ENCODE measurements around the gene APBB1IP. TPM values are rescaled to one million over a fixed set of nuclear protein-coding genes. Genes with fewer than 3 reads are reported as not detected.
"Not testable (repeated sequence)": the region's sequence is repeated elsewhere in the genome, so short reads cannot be mapped to it uniquely, and the experiment has no call there.

APBB1IP gene
- total RNA-seq, 4 donors from 2014 or later, result 0.34 to 3.0 (median 2.3) TPM

DNA sequence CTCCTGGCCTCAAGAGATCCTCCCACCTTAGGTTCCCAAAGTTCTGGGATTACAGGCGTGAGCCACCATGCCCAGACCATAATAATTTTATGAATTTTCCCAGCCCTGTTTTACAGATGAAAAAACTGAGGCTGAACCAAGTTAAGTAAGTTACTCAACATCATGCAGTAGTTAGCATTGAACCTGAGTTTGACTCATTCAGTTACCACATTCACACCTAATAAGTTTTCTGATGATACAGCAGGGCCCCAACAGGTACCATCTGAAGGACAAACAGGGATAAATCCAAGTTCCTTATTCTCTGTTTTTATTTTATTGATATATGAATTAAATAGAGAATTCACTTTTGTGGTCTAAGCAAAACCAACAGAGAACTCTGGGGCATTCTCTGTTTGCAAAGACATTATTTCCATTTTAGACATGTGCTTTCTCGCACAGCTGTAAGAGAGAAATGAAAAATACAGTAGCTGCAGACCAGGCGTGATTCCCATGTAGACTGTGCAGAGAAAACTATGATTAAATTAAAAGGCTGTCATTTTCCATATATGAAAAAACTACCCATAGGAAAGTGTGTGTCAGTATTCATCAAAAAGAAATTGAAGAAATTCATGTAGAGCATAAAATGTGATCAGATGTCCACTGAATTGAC is 26.6 kb downstream of the APBB1IP start:
- no peak overlapping the region for H3K4me3 ChIP-seq (ENCODE audit: low read depth, poor library complexity, severe bottlenecking)
- intact Hi-C loops (cut with DNase I; ENCODE audit: low total_unique reads), result no loop called here
- no peak for TF ChIP-seq POLR2A (IDR thresholded peaks at IDR 0.05)
- TF ChIP-seq, protein P1, sequence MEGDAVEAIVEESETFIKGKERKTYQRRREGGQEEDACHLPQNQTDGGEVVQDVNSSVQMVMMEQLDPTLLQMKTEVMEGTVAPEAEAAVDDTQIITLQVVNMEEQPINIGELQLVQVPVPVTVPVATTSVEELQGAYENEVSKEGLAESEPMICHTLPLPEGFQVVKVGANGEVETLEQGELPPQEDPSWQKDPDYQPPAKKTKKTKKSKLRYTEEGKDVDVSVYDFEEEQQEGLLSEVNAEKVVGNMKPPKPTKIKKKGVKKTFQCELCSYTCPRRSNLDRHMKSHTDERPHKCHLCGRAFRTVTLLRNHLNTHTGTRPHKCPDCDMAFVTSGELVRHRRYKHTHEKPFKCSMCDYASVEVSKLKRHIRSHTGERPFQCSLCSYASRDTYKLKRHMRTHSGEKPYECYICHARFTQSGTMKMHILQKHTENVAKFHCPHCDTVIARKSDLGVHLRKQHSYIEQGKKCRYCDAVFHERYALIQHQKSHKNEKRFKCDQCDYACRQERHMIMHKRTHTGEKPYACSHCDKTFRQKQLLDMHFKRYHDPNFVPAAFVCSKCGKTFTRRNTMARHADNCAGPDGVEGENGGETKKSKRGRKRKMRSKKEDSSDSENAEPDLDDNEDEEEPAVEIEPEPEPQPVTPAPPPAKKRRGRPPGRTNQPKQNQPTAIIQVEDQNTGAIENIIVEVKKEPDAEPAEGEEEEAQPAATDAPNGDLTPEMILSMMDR (IDR thresholded peaks at IDR 0.05), result no peak
- no peak for DNase-seq (ENCODE audit: low spot score in 2 of 2)
- WGBS, 2 donors, result 76 to 77% methylated on average over 3 of the region's 3 CpGs

DNA sequence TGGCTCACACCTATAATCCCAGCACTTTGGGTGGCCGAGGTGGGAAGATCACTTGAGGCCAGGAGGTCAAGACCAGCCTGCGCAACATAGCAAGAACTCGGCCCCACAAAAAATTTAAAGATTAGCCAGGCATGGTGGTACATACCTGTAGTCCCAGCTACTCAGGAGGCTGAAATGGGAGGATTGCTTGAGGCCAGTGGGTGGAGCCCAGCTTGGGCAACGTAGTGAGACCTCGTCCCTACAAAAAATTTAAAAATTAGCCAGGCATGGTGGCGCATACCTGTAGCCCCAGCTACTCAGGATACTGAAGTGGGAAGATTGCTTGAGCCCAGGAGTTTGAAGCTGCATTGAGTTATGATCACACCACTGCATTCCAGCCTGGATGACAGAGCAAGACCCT is 28.4 kb downstream of the APBB1IP start:
- intact Hi-C loops (cut with DNase I; ENCODE audit: low total_unique reads); H3K4me3 ChIP-seq (ENCODE audit: low read depth, poor library complexity, severe bottlenecking); DNase-seq (ENCODE audit: low spot score in 2 of 2): not testable (repeated sequence)
- WGBS, 2 donors, result 85 to 95% methylated on average over 6 of the region's 6 CpGs

- no peak overlapping the region for H3K4me3 ChIP-seq (ENCODE audit: low read depth, poor library complexity, severe bottlenecking)
- TF ChIP-seq, protein P1 (IDR thresholded peaks at IDR 0.05), result no peak
- TF ChIP-seq POLR2A (IDR thresholded peaks at IDR 0.05), result no peak
- no peak for DNase-seq (ENCODE audit: low spot score in 2 of 2)
- WGBS, 2 donors, result 91 to 93% methylated on average over 4 of the region's 4 CpGs
- intact Hi-C loops (cut with DNase I; ENCODE audit: low total_unique reads), result no loop called here
Observed at GRCh38 chr10:26467639-26468038, 29.5 kb downstream of the APBB1IP start.

DNA sequence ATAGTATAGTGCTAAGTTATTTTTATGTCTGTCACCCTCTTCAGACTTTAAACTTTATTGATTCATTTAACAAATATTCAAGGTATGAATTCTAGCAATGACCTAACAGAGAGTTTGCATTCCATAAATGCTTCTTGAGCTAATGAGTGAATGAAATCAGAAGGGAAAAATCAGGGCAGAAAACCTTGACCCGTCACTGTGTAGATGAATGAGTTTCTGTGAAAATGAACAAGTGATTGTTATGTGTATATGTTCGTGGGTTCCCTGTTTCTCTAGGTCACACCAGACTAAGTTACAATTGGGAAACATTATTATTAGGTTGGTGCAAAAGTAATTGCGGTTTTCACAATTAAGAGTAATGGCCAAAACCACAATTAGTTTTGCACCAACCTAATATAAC is 30.1 kb downstream of the APBB1IP start:
- no peak for DNase-seq (ENCODE audit: low spot score in 2 of 2)
- intact Hi-C loops (cut with DNase I; ENCODE audit: low total_unique reads), result no loop called here
- 49 to 68% methylated on average over 3 of the region's 3 CpGs for WGBS, 2 donors

GRCh38 chr10:26468700-26469099 is 30.6 kb downstream of the APBB1IP start:
- no peak overlapping the region for H3K4me3 ChIP-seq (ENCODE audit: low read depth, poor library complexity, severe bottlenecking)
- intact Hi-C loops (cut with DNase I; ENCODE audit: low total_unique reads), result no loop called here
- DNase-seq (ENCODE audit: low spot score in 2 of 2), result no peak
- TF ChIP-seq, protein P1 (IDR thresholded peaks at IDR 0.05), result no peak
- no peak for TF ChIP-seq POLR2A (IDR thresholded peaks at IDR 0.05)
- 61 to 66% methylated on average over 6 of the region's 6 CpGs for WGBS, 2 donors

More for the DNA sequence above, 30.1 kb downstream of the APBB1IP start:
- no peak overlapping the region for H3K4me3 ChIP-seq (ENCODE audit: low read depth, poor library complexity, severe bottlenecking)
- TF ChIP-seq, protein P1 (IDR thresholded peaks at IDR 0.05), result no peak
- TF ChIP-seq POLR2A (IDR thresholded peaks at IDR 0.05), result no peak

GRCh38 chr10:26472492-26472778 is 34.3 kb downstream of the APBB1IP start:
- intact Hi-C loops (cut with DNase I; ENCODE audit: low total_unique reads), result loop anchor here (5.0 kb wide), 1 partner anchor 1425 kb away; no protein-coding TSS in a partner anchor
- no peak for TF ChIP-seq POLR2A (IDR thresholded peaks at IDR 0.05)
- TF ChIP-seq, protein P1 (IDR thresholded peaks at IDR 0.05), result no peak
- WGBS, 2 donors, result 85 to 91% methylated on average over 5 of the region's 5 CpGs
- no peak for DNase-seq (ENCODE audit: low spot score in 2 of 2)
- no peak overlapping the region for H3K4me3 ChIP-seq (ENCODE audit: low read depth, poor library complexity, severe bottlenecking)

Measured in lower leg skin (tissue), 4 donors.